Fibroblast of pulmonary artery (primary cell): ENCODE data around the gene TMC4.

Experiments
- DNase-seq: peaks from one replicate; pipeline ENCODE4 v3.0.0-alpha.2; 2010; ENCODE audit warnings: low read depth
- H3K4me3 ChIP-seq: replicated peaks from 2 replicates; pipeline ENCODE4 v1.5.1; 2011; ENCODE audit warnings: low read depth, mild to moderate bottlenecking, control low read depth, low read length, moderate library complexity
- TF ChIP-seq, protein P1 (sequence below): IDR thresholded peaks from 2 replicates; pipeline ENCODE4 v1.5.1; 2011; ENCODE audit warnings: mild to moderate bottlenecking, control low read depth, low read length, inconsistent platforms; ENCODE audit errors: missing control alignments

Gene TMC4

GRCh38 chr19:54133957-54134590 is 38.9 kb downstream of the TMC4 start:
- H3K4me3 ChIP-seq, result no peak overlapping the region
- DNase-seq, result no peak
- TF ChIP-seq, protein P1, sequence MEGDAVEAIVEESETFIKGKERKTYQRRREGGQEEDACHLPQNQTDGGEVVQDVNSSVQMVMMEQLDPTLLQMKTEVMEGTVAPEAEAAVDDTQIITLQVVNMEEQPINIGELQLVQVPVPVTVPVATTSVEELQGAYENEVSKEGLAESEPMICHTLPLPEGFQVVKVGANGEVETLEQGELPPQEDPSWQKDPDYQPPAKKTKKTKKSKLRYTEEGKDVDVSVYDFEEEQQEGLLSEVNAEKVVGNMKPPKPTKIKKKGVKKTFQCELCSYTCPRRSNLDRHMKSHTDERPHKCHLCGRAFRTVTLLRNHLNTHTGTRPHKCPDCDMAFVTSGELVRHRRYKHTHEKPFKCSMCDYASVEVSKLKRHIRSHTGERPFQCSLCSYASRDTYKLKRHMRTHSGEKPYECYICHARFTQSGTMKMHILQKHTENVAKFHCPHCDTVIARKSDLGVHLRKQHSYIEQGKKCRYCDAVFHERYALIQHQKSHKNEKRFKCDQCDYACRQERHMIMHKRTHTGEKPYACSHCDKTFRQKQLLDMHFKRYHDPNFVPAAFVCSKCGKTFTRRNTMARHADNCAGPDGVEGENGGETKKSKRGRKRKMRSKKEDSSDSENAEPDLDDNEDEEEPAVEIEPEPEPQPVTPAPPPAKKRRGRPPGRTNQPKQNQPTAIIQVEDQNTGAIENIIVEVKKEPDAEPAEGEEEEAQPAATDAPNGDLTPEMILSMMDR, result no peak

GRCh38 chr19:54133312-54133956 is 39.5 kb downstream of the TMC4 start:
- H3K4me3 ChIP-seq, result no peak overlapping the region
- DNase-seq, result no peak
- TF ChIP-seq, protein P1, result no peak

GRCh38 chr19:54129617-54129996 is 43.4 kb downstream of the TMC4 start:
- TF ChIP-seq, protein P1, result no peak
- no peak for DNase-seq
- no peak overlapping the region for H3K4me3 ChIP-seq

DNA sequence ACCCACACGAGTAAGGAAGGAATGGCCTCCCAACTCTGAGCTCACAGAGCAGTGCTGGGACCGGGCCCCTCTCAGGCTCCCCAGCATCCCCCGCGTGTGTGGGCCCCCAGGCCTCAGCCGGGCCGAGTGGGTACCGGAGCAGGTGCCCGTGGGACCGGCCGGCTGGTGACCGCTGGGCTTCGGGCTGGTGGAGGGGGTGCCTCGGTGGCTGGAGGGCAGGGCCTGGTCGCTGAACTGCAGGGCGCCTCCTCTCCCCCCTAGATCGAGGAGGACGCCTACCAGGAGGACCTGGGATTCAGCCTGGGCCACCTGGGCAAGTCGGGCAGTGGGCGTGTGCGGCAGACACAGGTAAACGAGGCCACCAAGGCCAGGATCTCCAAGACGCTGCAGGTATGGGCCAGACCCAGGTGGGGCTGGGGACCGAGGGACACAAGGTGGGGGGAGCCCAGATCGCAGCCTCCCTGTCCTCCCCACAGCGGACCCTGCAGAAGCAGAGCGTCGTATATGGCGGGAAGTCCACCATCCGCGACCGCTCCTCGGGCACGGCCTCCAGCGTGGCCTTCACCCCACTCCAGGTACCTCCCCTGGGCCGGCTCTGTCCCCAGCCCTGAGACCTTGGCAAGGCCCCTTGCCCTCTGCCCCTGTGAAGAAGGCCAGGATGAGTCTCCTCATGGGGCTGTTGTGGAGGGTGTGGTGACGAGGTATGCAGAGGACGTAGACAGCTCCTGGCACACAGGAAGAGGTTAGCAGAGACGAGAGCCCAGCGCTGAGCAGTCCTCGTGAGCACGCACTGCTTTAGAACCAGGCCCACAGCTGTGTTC is 44.0 kb downstream of the TMC4 start:
- no peak overlapping the region for H3K4me3 ChIP-seq
- no peak for DNase-seq
- TF ChIP-seq, protein P1, result no peak

GRCh38 chr19:54128441-54128725 is 44.6 kb downstream of the TMC4 start:
- no peak overlapping the region for H3K4me3 ChIP-seq
- DNase-seq, result no peak
- TF ChIP-seq, protein P1, result no peak

- no peak overlapping the region for H3K4me3 ChIP-seq
- DNase-seq, result no peak
- TF ChIP-seq, protein P1, result no peak
Observed at GRCh38 chr19:54127688-54128440, 45.1 kb downstream of the TMC4 start.
